NB4 (cell line): ENCODE data around the gene GRPEL1.

Source experiments
- DNase-seq: peaks from one replicate; pipeline ENCODE4 v3.0.0; 2010; ENCODE audit warnings: low read depth
- H3K4me3 ChIP-seq: one replicate; pipeline ENCODE4 v1.5.1; 2011; ENCODE audit warnings: mild to moderate bottlenecking, low read depth, low read length, moderate library complexity
- MAX ChIP-seq: IDR thresholded peaks from 2 replicates; pipeline ENCODE4 v1.6.1; 2011; ENCODE audit warnings: low read depth, low read length
- MYC ChIP-seq: IDR thresholded peaks from 2 replicates; pipeline ENCODE4 v1.6.1; 2011; ENCODE audit warnings: low read depth, low read length
- POLR2A ChIP-seq: IDR thresholded peaks from 2 replicates; pipeline ENCODE4 v1.6.1; 2011; ENCODE audit warnings: mild to moderate bottlenecking; ENCODE audit not compliant: insufficient read length; ENCODE audit errors: extremely low read depth
- TF ChIP-seq, protein P1 (sequence below): IDR thresholded peaks from one replicate; pipeline ENCODE4 v1.5.1; 2012; ENCODE audit warnings: low read depth, low read length

The GRPEL1 gene

DNA sequence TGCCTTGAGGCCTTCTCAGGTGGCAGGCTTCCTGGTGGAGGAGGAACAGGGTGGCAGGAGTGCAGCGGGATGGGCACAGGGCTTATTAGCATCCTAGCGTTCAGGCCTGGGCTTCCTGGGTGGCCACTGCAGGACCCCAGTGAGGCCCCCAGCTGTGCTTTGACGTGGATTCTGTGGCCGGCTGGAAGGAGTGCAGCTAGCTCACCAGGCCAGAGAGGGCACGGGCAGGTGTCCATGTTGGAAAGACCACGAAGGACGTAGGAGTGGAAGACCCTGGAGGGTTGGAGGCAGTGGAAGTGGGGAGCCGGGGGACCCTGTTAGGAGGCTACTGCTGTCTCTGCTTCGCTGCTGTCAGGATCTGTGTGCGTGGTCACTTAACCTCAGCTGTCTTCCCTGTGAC is 37.9 kb downstream of the GRPEL1 start:
- DNase-seq, result no peak
- no peak for TF ChIP-seq MYC
- no peak for TF ChIP-seq MAX
- no peak for TF ChIP-seq POLR2A
- TF ChIP-seq, protein P1, sequence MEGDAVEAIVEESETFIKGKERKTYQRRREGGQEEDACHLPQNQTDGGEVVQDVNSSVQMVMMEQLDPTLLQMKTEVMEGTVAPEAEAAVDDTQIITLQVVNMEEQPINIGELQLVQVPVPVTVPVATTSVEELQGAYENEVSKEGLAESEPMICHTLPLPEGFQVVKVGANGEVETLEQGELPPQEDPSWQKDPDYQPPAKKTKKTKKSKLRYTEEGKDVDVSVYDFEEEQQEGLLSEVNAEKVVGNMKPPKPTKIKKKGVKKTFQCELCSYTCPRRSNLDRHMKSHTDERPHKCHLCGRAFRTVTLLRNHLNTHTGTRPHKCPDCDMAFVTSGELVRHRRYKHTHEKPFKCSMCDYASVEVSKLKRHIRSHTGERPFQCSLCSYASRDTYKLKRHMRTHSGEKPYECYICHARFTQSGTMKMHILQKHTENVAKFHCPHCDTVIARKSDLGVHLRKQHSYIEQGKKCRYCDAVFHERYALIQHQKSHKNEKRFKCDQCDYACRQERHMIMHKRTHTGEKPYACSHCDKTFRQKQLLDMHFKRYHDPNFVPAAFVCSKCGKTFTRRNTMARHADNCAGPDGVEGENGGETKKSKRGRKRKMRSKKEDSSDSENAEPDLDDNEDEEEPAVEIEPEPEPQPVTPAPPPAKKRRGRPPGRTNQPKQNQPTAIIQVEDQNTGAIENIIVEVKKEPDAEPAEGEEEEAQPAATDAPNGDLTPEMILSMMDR, result no peak
- H3K4me3 ChIP-seq, result no peak overlapping the region

- no peak for DNase-seq
- TF ChIP-seq MAX, result no peak
- no peak for TF ChIP-seq MYC
- TF ChIP-seq, protein P1, result no peak
- no peak for TF ChIP-seq POLR2A
- no peak overlapping the region for H3K4me3 ChIP-seq
Observed at GRCh38 chr4:7029212-7029611, 38.7 kb downstream of the GRPEL1 start.

DNA sequence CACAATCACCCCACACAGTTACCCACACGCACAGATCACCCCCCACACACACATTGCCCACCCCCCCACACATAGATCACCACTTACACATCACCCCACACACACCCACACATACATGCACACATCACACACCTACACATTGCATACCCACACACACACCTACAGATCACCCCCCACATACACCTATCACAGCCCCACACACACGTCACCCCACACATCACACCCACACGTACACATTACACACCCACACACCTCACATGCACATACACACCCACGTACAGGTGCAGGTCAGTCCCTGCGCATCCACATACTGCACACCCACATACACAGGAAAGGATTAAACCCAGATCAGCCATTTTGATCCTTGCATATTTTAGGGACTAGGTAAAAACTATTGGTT is 40.0 kb downstream of the GRPEL1 start:
- TF ChIP-seq MYC (no peak), POLR2A (no peak), MAX (no peak)
- H3K4me3 ChIP-seq, result no peak overlapping the region
- no peak for DNase-seq

DNA sequence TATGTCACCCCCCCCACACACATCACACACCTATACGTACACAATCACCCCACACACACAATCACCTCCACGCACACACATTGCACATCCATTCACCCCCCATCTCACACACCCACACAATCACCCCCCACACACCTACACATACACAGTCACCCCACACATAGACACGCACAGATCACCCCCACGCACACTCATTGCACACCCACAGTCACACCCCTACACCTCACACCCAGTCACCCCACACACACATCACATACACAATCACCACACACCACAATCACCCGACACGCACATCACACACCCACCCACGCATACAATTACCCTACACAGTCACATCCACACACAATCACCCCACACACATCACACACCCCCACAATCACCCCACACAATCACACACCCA is 40.6 kb downstream of the GRPEL1 start:
- H3K4me3 ChIP-seq, result no peak overlapping the region
- DNase-seq, result no peak
- no peak for TF ChIP-seq POLR2A
- no peak for TF ChIP-seq MYC
- no peak for TF ChIP-seq MAX
- TF ChIP-seq, protein P1, result no peak

DNA sequence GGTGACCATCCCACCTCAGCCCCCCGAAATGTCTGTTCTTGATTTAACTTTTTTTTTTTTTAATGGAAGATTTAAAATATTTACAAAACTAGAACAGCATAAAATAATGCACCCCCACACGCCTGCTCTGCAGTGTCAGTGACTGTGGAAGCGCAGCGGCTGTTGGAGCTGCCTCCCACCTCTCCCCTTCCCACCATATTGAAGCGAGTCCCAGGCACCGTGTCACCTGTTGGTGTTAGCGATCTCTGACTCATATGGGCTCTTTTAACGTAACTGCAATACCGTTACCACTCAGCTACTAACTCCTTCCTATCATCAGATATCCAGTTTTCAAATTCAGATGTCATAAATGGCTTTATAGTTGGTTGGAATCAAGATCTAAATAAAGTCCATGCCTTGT is 41.8 kb downstream of the GRPEL1 start:
- no peak for DNase-seq
- no peak overlapping the region for H3K4me3 ChIP-seq
- no peak for TF ChIP-seq POLR2A
- no peak for TF ChIP-seq MAX
- TF ChIP-seq, protein P1, result no peak
- no peak for TF ChIP-seq MYC

- no peak overlapping the region for H3K4me3 ChIP-seq
- DNase-seq, result no peak
- TF ChIP-seq MAX (no peak), MYC (no peak), POLR2A (no peak)
- TF ChIP-seq, protein P1, result no peak
Observed at GRCh38 chr4:7025040-7025602, 42.7 kb downstream of the GRPEL1 start.
